ENCODE results near the gene STAG1.
"Not testable (repeated sequence)": the region's sequence is repeated elsewhere in the genome, so short reads cannot be mapped to it uniquely, and the experiment has no call there.

STAG1 gene

GRCh38 chr3:136350132-136350531 lies 402.0 kb downstream of the STAG1 start:
- Mint-ChIP-seq H3K4me1 (ENCODE audit: low read depth) (peaks cover 14% of the 10 kb centered on the region), H3K27me3 (ENCODE audit: low read depth) (no peaks in the 10 kb centered on the region), H3K27ac (no peak overlapping the region), H3K36me3 (ENCODE audit: low read depth) (peaks cover 10% of the 10 kb centered on the region), H3K9me3 (no peaks in the 10 kb centered on the region), H3K4me3 (no peak overlapping the region)

GRCh38 chr3:136346486-136346885 lies 405.7 kb downstream of the STAG1 start:
- peaks cover 6% of the 10 kb centered on the region for H3K4me1 Mint-ChIP-seq (ENCODE audit: low read depth)
- no peaks in the 10 kb centered on the region for H3K27me3 Mint-ChIP-seq (ENCODE audit: low read depth)
- no peak overlapping the region for H3K4me3 Mint-ChIP-seq
- H3K9me3 Mint-ChIP-seq, result no peaks in the 10 kb centered on the region
- peaks cover 17% of the 10 kb centered on the region for H3K36me3 Mint-ChIP-seq (ENCODE audit: low read depth)
- no peak overlapping the region for H3K27ac Mint-ChIP-seq

GRCh38 chr3:136343873-136344555 lies 408.2 kb downstream of the STAG1 start:
- H3K27ac Mint-ChIP-seq, result peak overlapping the region; percentile 11
- no peak overlapping the region for H3K4me3 Mint-ChIP-seq
- H3K27me3 Mint-ChIP-seq (ENCODE audit: low read depth), result no peaks in the 10 kb centered on the region
- peaks cover 28% of the 10 kb centered on the region for H3K36me3 Mint-ChIP-seq (ENCODE audit: low read depth)
- H3K4me1 Mint-ChIP-seq (ENCODE audit: low read depth), result peaks cover 6% of the 10 kb centered on the region
- no peaks in the 10 kb centered on the region for H3K9me3 Mint-ChIP-seq

GRCh38 chr3:136343446-136343845 lies 408.7 kb downstream of the STAG1 start:
- peaks cover 6% of the 10 kb centered on the region for H3K4me1 Mint-ChIP-seq (ENCODE audit: low read depth)
- no peak overlapping the region for H3K27ac Mint-ChIP-seq
- no peak overlapping the region for H3K4me3 Mint-ChIP-seq
- H3K9me3 Mint-ChIP-seq, result no peaks in the 10 kb centered on the region
- H3K36me3 Mint-ChIP-seq (ENCODE audit: low read depth), result peaks cover 34% of the 10 kb centered on the region
- no peaks in the 10 kb centered on the region for H3K27me3 Mint-ChIP-seq (ENCODE audit: low read depth)

GRCh38 chr3:136336329-136337100 lies 415.7 kb downstream of the STAG1 start:
- H3K4me1 Mint-ChIP-seq (ENCODE audit: low read depth), result no peaks in the 10 kb centered on the region
- H3K36me3 Mint-ChIP-seq (ENCODE audit: low read depth), result peaks cover 57% of the 10 kb centered on the region
- H3K27ac Mint-ChIP-seq, result no peak overlapping the region

GRCh38 chr3:136334726-136335125 lies 417.5 kb downstream of the STAG1 start:
- H3K4me3 Mint-ChIP-seq; H3K4me1 Mint-ChIP-seq (ENCODE audit: low read depth); H3K27ac Mint-ChIP-seq; H3K27me3 Mint-ChIP-seq (ENCODE audit: low read depth); H3K9me3 Mint-ChIP-seq: not testable (repeated sequence)
- H3K36me3 Mint-ChIP-seq (ENCODE audit: low read depth), result peaks cover 51% of the 10 kb centered on the region

More at GRCh38 chr3:136336329-136337100, 415.7 kb downstream of the STAG1 start:
- Mint-ChIP-seq H3K4me3 (no peak overlapping the region), H3K9me3 (no peaks in the 10 kb centered on the region), H3K27me3 (ENCODE audit: low read depth) (no peaks in the 10 kb centered on the region)

GRCh38 chr3:136334209-136334608 lies 418.0 kb downstream of the STAG1 start:
- Mint-ChIP-seq H3K27me3 (ENCODE audit: low read depth) (no peaks in the 10 kb centered on the region), H3K4me1 (ENCODE audit: low read depth) (no peaks in the 10 kb centered on the region), H3K36me3 (ENCODE audit: low read depth) (peaks cover 49% of the 10 kb centered on the region), H3K27ac (no peak overlapping the region), H3K9me3 (no peaks in the 10 kb centered on the region), H3K4me3 (no peak overlapping the region)

- no peak overlapping the region for H3K4me3 Mint-ChIP-seq
- peaks cover 45% of the 10 kb centered on the region for H3K36me3 Mint-ChIP-seq (ENCODE audit: low read depth)
- H3K27ac Mint-ChIP-seq, result no peak overlapping the region
- H3K4me1 Mint-ChIP-seq (ENCODE audit: low read depth), result no peaks in the 10 kb centered on the region
- no peaks in the 10 kb centered on the region for H3K9me3 Mint-ChIP-seq
- no peaks in the 10 kb centered on the region for H3K27me3 Mint-ChIP-seq (ENCODE audit: low read depth)
Measured at GRCh38 chr3:136332776-136333175, 419.4 kb downstream of the STAG1 start.

- Mint-ChIP-seq H3K4me3 (no peak overlapping the region), H3K27me3 (ENCODE audit: low read depth) (no peaks in the 10 kb centered on the region), H3K9me3 (no peaks in the 10 kb centered on the region), H3K4me1 (ENCODE audit: low read depth) (no peaks in the 10 kb centered on the region), H3K27ac (no peak overlapping the region), H3K36me3 (ENCODE audit: low read depth) (peaks cover 44% of the 10 kb centered on the region)
Measured at GRCh38 chr3:136332302-136332701, 419.9 kb downstream of the STAG1 start.

GRCh38 chr3:136330900-136331299 lies 421.3 kb downstream of the STAG1 start:
- Mint-ChIP-seq H3K4me3 (no peak overlapping the region), H3K9me3 (no peaks in the 10 kb centered on the region), H3K4me1 (ENCODE audit: low read depth) (no peaks in the 10 kb centered on the region), H3K36me3 (ENCODE audit: low read depth) (peaks cover 44% of the 10 kb centered on the region), H3K27me3 (ENCODE audit: low read depth) (no peaks in the 10 kb centered on the region), H3K27ac (no peak overlapping the region)

GRCh38 chr3:136329593-136329992 lies 422.6 kb downstream of the STAG1 start:
- no peak overlapping the region for H3K4me3 Mint-ChIP-seq
- H3K27ac Mint-ChIP-seq, result no peak overlapping the region
- H3K9me3 Mint-ChIP-seq, result peaks cover under 1% of the 10 kb centered on the region
- no peaks in the 10 kb centered on the region for H3K4me1 Mint-ChIP-seq (ENCODE audit: low read depth)
- H3K36me3 Mint-ChIP-seq (ENCODE audit: low read depth), result peaks cover 41% of the 10 kb centered on the region
- no peaks in the 10 kb centered on the region for H3K27me3 Mint-ChIP-seq (ENCODE audit: low read depth)

GRCh38 chr3:136327671-136328070 lies 424.5 kb downstream of the STAG1 start:
- H3K4me1 Mint-ChIP-seq (ENCODE audit: low read depth), result no peaks in the 10 kb centered on the region
- H3K4me3 Mint-ChIP-seq, result no peak overlapping the region
- H3K27me3 Mint-ChIP-seq (ENCODE audit: low read depth), result no peaks in the 10 kb centered on the region
- H3K9me3 Mint-ChIP-seq, result peaks cover 18% of the 10 kb centered on the region
- H3K27ac Mint-ChIP-seq, result no peak overlapping the region
- peaks cover 39% of the 10 kb centered on the region for H3K36me3 Mint-ChIP-seq (ENCODE audit: low read depth)

- H3K4me3 Mint-ChIP-seq, result no peak overlapping the region
- peaks cover 31% of the 10 kb centered on the region for H3K9me3 Mint-ChIP-seq
- peaks cover 49% of the 10 kb centered on the region for H3K36me3 Mint-ChIP-seq (ENCODE audit: low read depth)
- H3K4me1 Mint-ChIP-seq (ENCODE audit: low read depth), result no peaks in the 10 kb centered on the region
- H3K27me3 Mint-ChIP-seq (ENCODE audit: low read depth), result no peaks in the 10 kb centered on the region
- no peak overlapping the region for H3K27ac Mint-ChIP-seq
Measured at GRCh38 chr3:136326316-136326715, 425.9 kb downstream of the STAG1 start.

- Mint-ChIP-seq H3K9me3 (no peaks in the 10 kb centered on the region), H3K36me3 (ENCODE audit: low read depth) (peaks cover 6% of the 10 kb centered on the region), H3K4me3 (no peak overlapping the region), H3K4me1 (ENCODE audit: low read depth) (no peaks in the 10 kb centered on the region), H3K27ac (no peak overlapping the region), H3K27me3 (ENCODE audit: low read depth) (no peaks in the 10 kb centered on the region)
Measured at GRCh38 chr3:136311968-136312367, 440.2 kb downstream of the STAG1 start.

GRCh38 chr3:136311261-136311660 lies 440.9 kb downstream of the STAG1 start:
- H3K4me1 Mint-ChIP-seq (ENCODE audit: low read depth), result no peaks in the 10 kb centered on the region
- H3K36me3 Mint-ChIP-seq (ENCODE audit: low read depth), result peaks cover 6% of the 10 kb centered on the region
- H3K27me3 Mint-ChIP-seq (ENCODE audit: low read depth), result no peaks in the 10 kb centered on the region
- H3K4me3 Mint-ChIP-seq, result no peak overlapping the region
- H3K9me3 Mint-ChIP-seq, result no peaks in the 10 kb centered on the region
- no peak overlapping the region for H3K27ac Mint-ChIP-seq
